Panc1 (cell line): ENCODE measurements around the gene LAMC3. TPM values are rescaled to one million over a fixed set of nuclear protein-coding genes. Genes with fewer than 3 reads are reported as not detected.

Experiments
- ATAC-seq: fragments of 200-7000 bp; cut with Tn5 transposase; 2 replicates; pipeline ENCODE4 v1.9.1; 2020; ENCODE audit warnings: mild to moderate bottlenecking, moderate library complexity
- BruUV-seq: library from RNA; stranded (reverse); fragments of 400-500 nt; replicated peaks from 2 replicates; lab custom pipeline; 2021; lab: Mats Ljungman, UMichigan
- CTCF ChIA-PET: fragments of 300-600 bp; sonication (Branson Sonifier 250); formaldehyde crosslinking; loops from one replicate; lab custom pipeline; 2022; ENCODE audit warnings: antibody characterized with exemption; lab: Charles Lee
- POLR2A ChIA-PET: fragments of 300-600 bp; sonication (Branson Sonifier 250); formaldehyde crosslinking; loops from one replicate; lab custom pipeline; 2022; ENCODE audit warnings: antibody characterized with exemption; lab: Charles Lee
- DNase-seq: peaks from one replicate; pipeline ENCODE4 v3.0.0-alpha.2; 2010; ENCODE audit warnings: low read depth, low spot score
- H3K27ac ChIP-seq: 2 replicates; pipeline ENCODE4 v1.5.1; 2011; ENCODE audit warnings: mild to moderate bottlenecking, low read length, inconsistent platforms
- H3K27me3 ChIP-seq: fragments of 200-500 bp; sonication (Bioruptor generic); 2 replicates; pipeline ENCODE4 v1.6.0; 2014; ENCODE audit warnings: low read length, inconsistent platforms; ENCODE audit not compliant: control insufficient read depth, insufficient read depth
- H3K36me3 ChIP-seq: fragments of 200-500 bp; sonication (Bioruptor generic); 2 replicates; pipeline ENCODE4 v1.5.1; 2014; ENCODE audit warnings: inconsistent platforms, mild to moderate bottlenecking, low read length, moderate library complexity; ENCODE audit not compliant: control insufficient read depth, insufficient read depth
- H3K4me1 ChIP-seq: 2 replicates; pipeline ENCODE4 v1.5.1; 2011; ENCODE audit warnings: inconsistent platforms, mild to moderate bottlenecking, low read length, moderate library complexity; ENCODE audit not compliant: control insufficient read depth, insufficient read depth
- H3K4me3 ChIP-seq, 2 experiments: 2 replicates each; pipeline ENCODE4 v1.5.1; 2011 to 2012; ENCODE audit warnings: low read depth in 2 of 2, low read length in 2 of 2, mild to moderate bottlenecking in 2 of 2, inconsistent platforms in 1 of 2, moderate library complexity in 1 of 2
- H3K9me3 ChIP-seq: fragments of 200-500 bp; sonication (Bioruptor generic); 2 replicates; pipeline ENCODE4 v1.5.1; 2014; ENCODE audit warnings: low read depth, mild to moderate bottlenecking, inconsistent platforms, low read length, moderate library complexity; ENCODE audit not compliant: control insufficient read depth, insufficient read depth
- CTCF ChIP-seq: fragments of 450-650 bp; IDR thresholded peaks from 2 replicates; pipeline ENCODE4 v1.5.1; 2017; ENCODE audit warnings: mild to moderate bottlenecking
- POLR2AphosphoS5 ChIP-seq: IDR thresholded peaks from 2 replicates; pipeline ENCODE4 v1.6.1; 2012; ENCODE audit warnings: mild to moderate bottlenecking, low read depth, low read length, moderate library complexity
- REST ChIP-seq, 2 experiments: IDR thresholded peaks; 2 replicates each; pipeline ENCODE4 v1.6.1; 2011 to 2012; ENCODE audit warnings: low read depth in 2 of 2, control low read depth in 1 of 2, low read length in 1 of 2, mild to moderate bottlenecking in 1 of 2, moderate library complexity in 1 of 2; ENCODE audit not compliant: insufficient read depth in 1 of 2
- SIN3A ChIP-seq: IDR thresholded peaks from 2 replicates; pipeline ENCODE4 v1.6.1; 2012; ENCODE audit warnings: low read depth, mild to moderate bottlenecking, low read length, moderate library complexity, borderline replicate concordance; ENCODE audit not compliant: insufficient read depth
- TCF7L2 ChIP-seq: IDR thresholded peaks from 2 replicates; pipeline ENCODE4 v1.6.1; 2011; ENCODE audit warnings: mild to moderate bottlenecking, low read depth, low read length, inconsistent platforms
- in situ Hi-C: cut with HindIII; loops from 2 replicates; pipeline ENCODE4 v1.10.0; 2016; ENCODE audit warnings: low sequenced_read_pairs, low pct_unique_long_range_greater_than_20kb
- intact Hi-C: fragments of 100-400 bp; cut with micrococcal nuclease; formaldehyde crosslinking; loops from one replicate; pipeline ENCODE4 v1.10.0; 2022; ENCODE audit not compliant: unreplicated experiment
- total RNA-seq: library from RNA; stranded (reverse); gene quantifications from one replicate; pipeline ENCODE4 v1.2.1, GENCODE V29; 2021; ENCODE audit not compliant: unreplicated experiment

LAMC3 gene
- total RNA-seq, 1 experiment from 2014 or later, result 16.4 TPM

GRCh38 chr9:131096269-131097125 lies 87.5 kb downstream of the LAMC3 start, which contains the start of gene AIF1L:
Gene AIF1L, plus strand, starts transcription at chr9:131096531. Its CDS starts 99 bp downstream, at chr9:131096630.
- BruUV-seq, result no TSS peak
- H3K4me1 ChIP-seq, result 0 out of 2 replicates have a peak, but pooled peaks cover 5% of the 10 kb centered on the region
- H3K27me3 ChIP-seq, result no peaks in the 10 kb centered on the region
- H3K4me3 ChIP-seq, result peak within 1 kb of the TSS; percentile 48 to 52
- ChIA-PET CTCF (no interaction called here), POLR2A (no interaction called here)
- no peak for TF ChIP-seq REST (IDR thresholded peaks at IDR 0.05; ENCODE audit: insufficient read depth in 1 of 2, low read depth in 2 of 2, low read length in 1 of 2)
- TF ChIP-seq SIN3A, result no peak
- TF ChIP-seq POLR2AphosphoS5, result no peak
- no peak for TF ChIP-seq TCF7L2
- no peak for TF ChIP-seq CTCF
- no peaks in the 10 kb centered on the region; the same call in 1 of the 2 replicates for H3K36me3 ChIP-seq
- intact Hi-C loops, result no loop called here
- H3K9me3 ChIP-seq, result no peaks in the 10 kb centered on the region
- in situ Hi-C loops, result no loop called here
- peak; percentile 64 for ATAC-seq
- no peak within 1 kb of the TSS for H3K27ac ChIP-seq
- DNase-seq, result no peak

GRCh38 chr9:131097126-131097947 lies 88.4 kb downstream of the LAMC3 start:
- no peaks in the 10 kb centered on the region for H3K9me3 ChIP-seq
- no TSS peak for BruUV-seq
- in situ Hi-C loops, result no loop called here
- no peaks in the 10 kb centered on the region; the same call in 1 of the 2 replicates for H3K36me3 ChIP-seq
- TF ChIP-seq POLR2AphosphoS5 (no peak), SIN3A (no peak), REST (IDR thresholded peaks at IDR 0.05; ENCODE audit: insufficient read depth in 1 of 2, low read depth in 2 of 2, low read length in 1 of 2) (no peak), CTCF (no peak), TCF7L2 (no peak)
- H3K4me1 ChIP-seq, result 0 out of 2 replicates have a peak, but pooled peaks cover 5% of the 10 kb centered on the region
- ChIA-PET CTCF (no interaction called here), POLR2A (interaction anchor here (0.5 kb wide), 1 partner anchor 1850 kb away, joined by 11 read pairs; no protein-coding TSS in a partner anchor)
- ATAC-seq, result peak; percentile 25
- intact Hi-C loops, result no loop called here
- DNase-seq, result no peak
- peak overlapping the region; percentile 47 to 52 for H3K4me3 ChIP-seq
- no peak overlapping the region for H3K27ac ChIP-seq
- no peaks in the 10 kb centered on the region for H3K27me3 ChIP-seq
